IPS DF 19.7 (cell line): ENCODE data around the gene TKT.

ENCODE experiments used
- DNase-seq: peaks from one replicate; pipeline ENCODE4 v3.0.0-alpha.2; 2013; ENCODE audit warnings: low read depth, low spot score

TKT gene

DNA sequence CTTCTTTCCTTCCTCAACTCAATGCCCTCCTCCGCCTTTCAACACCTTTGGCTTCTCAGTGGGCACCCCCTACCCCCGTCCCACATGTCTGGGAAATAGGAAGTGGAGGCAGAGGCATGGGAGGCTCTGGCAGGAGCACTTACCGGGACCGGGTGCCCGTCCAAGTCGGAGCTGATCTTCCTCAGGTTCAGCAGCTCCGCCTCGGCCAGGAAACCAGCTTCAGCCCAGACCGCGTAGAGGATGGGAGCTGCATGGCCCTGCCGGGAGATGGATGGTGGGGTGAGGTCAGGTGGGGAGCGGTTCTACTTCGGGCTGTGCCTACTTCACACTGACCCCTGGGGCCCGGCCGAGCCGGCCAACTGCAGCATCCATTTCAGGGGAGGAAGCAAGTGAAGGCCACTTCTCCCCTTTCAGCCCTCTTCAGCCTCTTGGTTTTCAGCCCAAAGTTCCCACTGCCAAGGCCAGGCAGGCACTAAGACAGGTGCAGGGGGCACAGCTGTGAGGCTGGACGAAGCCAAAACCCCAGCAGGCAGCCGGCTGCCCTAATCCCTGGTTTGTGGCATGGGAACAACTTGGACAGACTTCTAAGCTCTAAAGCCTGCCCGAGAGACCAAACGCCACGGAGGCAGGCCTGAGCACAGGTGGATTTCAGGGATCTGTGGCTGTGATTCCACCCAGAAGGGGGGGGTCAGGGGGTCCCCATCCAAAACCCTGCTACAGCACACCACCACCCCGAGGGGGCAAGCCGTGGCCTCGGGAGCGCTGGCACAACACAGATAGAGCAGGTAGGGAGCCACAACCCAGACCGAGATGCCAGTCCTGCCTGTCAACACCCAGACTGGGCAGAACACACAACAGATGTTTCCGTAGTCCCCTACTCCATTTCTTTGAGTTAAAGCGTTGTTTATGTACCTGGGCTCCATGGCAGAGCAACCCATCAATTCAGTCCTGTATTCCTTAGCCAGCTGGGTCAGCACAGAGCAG, 14.5 kb downstream of the TKT start:
- DNase-seq = no peak

DNA sequence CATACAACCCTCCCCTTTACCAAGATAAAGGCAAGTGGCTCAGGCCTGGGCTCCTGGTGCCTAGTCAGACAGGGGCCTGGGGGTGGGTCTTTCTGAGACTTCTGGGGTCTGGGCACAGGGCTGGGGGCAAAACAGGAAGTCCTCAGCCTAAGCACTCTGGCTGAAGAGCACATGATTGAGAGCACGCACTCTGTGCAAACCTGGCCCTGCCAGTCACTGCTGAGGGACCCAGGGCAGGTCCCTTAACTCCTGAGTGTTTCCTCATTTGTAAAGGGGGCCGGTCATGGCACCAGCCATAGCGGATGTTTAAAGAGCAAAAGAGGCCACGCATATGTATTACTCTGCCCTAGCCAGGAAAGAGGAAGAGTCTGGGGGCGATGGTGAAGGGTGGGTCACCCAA, 16.0 kb downstream of the TKT start:
- no peak for DNase-seq

DNA sequence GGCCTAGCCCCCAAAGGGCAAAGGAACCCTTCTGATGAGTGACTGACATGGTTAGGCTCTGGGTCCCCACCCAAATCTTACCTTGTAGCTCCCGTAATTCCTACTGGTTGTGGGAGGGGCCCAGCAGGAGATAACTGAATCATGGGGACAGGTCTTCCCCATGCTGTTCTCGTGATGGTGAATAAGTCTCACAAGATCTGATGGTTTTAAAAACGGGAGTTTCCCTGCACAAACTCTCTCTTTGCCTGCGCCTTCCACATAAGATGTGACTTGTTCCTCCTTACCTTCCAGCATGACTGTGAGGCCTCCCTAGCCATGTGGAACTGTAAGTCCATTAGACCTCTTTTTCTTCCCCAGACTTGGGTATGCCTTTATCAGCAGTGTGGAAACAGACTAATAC, 16.9 kb downstream of the TKT start:
- no peak for DNase-seq

GRCh38 chr3:53238051-53238850, 17.6 kb downstream of the TKT start:
- DNase-seq = no peak

GRCh38 chr3:53236112-53236841, 19.5 kb downstream of the TKT start:
- no peak for DNase-seq

DNA sequence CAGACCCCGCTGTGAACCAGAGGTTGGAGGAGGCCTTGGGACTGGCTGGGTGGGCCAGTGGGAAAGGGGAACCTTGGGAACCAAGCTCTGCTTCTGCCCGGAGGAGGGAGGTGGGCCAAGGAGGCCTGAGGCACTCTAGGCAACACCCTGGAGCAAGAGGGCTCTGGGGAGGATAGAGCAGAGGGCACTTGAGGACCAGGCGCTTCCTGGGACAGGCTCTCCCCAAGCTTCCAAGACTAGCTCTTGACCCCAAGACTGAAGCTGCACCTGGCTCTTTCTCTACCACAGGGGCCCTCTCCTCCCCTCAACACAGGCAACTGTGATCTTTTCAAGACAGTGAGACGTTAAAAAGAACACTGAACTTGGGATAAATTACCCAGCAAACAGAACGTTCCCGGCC, 20.3 kb downstream of the TKT start:
- no peak for DNase-seq

GRCh38 chr3:53234841-53235232, 21.0 kb downstream of the TKT start:
- DNase-seq = no peak

GRCh38 chr3:53234130-53234840, 21.5 kb downstream of the TKT start:
- DNase-seq = no peak

DNA sequence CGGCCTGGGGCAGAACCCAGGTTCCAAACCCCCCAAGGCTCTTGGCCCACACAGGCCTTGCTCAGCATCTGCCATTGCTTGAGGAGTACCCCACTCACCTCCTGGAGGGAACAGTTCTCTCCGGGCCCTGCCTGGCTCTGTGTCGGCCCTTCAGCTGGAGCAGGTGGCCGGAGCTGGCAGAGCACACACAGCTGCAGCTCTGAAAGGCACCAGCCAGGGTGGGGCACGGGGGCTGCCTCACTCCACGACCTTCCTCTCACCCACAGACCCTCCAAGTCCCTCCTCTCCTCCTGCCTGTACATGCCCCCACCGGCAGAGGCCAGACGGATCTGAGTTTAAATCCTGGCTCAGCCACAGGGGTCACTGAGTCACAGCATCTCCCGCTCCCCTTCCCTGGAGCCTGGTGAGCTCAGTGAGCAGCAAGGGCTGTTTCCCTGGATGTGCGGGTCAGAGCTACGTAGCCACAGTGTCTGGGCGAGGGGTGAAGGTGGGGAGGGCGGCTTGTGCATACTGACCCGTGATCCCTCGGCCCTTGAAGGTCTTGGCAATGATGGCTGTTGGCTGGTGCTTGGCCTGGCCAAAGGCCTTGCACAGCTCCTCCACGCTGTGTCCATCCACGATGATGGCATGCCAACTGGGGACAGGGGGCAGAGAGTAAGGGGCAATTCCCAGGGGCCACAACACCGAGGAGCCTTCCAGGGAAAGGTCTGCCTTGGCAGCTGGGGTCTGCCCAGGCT, 23.0 kb downstream of the TKT start:
- no peak for DNase-seq

DNA sequence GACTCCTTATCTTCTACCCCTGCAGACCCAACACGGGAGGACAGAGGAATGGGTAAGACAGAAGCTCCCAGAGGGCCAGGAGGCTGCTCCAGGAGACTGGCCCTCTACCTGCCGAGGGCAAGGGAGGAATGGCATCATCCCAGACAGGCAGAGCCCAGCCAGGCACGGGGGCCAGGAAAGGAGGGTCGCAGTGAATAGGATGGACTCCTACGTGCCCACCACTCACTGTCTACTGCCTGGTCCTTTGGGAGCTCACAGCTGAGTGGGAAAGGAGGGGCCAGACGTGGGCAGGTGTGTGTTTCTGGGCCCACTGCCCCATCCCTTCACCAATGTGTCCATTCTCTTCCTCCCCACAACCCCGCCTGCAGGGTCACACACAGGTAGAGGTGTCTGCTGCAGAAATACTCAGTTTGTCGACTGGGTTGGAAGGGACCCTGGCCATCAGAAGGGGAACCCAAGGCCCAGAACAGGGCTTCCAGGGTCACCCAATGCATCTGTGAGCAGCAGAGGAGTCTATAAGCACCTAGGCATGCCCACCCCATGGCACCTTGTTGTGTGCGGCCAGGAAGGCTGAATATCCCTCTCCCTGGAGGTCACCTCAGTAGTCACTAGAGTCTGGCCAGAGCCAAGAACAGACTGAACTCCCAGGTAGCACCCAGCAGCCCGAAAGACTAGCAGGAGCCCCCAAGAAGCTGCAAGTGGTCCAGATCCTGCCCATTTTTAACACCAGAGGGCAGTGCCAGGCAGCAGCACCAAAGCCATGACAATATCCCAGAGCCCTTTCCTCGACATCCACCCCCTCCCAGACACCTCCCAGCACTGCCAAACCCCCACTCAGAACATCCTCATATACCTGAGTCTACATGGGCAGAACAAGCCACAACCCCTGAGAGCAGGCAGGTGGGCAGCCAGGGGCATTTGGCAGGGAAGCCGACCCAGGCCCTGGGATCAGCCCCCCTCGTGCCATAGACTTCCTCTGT, 24.0 kb downstream of the TKT start:
- DNase-seq = no peak

- DNase-seq = no peak
Observed at GRCh38 chr3:53230789-53231188, 25.0 kb downstream of the TKT start.

DNA sequence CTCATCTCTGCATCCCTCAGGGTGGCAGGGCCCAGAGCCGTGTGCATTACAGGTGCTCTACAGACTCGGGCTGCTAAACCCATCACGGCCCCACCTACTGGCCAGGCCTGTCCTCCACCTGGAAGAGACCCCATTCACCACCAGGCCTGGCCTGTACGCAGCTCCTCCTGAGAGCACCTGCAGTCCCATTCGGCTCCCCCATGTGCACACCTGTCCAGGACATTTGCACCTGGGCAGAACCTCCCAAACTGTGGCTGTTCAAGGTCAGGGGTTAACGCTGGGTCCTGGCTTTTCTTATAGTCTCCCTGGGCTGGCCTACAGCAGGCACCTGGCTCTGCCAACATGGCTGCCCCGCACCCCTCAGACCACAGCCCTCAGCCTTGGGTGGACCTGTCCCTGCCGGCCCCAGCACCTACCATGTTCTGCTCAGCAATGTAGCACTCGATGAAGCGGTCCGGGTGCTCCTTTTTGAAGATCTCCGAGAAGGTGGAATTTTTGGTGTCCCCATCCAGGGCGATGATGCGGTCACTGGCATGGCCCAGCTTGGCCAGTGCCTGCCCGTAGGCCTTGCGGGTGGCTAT, 25.7 kb downstream of the TKT start:
- DNase-seq = no peak

DNA sequence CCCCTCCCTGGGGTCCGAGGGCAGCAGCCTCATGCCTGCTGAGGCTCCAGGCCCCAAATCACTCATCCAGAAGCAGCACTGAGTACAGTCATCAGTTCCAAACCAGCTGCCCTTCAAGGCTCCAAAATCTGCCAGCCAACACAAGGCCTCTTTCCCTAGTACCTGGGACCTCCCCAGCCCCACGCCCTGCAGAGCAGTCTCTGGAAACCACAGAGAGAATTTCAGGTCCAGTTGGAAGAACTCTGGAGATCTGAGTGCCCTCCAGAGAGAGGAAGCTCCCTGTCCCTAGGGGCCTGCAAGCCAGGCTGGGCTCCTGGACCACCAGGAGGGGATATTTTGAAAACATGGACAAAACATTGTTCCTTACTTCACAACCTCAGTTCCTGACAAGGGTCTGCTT, 26.2 kb downstream of the TKT start:
- DNase-seq = no peak

GRCh38 chr3:53229171-53229570, 26.7 kb downstream of the TKT start:
- DNase-seq = no peak

DNA sequence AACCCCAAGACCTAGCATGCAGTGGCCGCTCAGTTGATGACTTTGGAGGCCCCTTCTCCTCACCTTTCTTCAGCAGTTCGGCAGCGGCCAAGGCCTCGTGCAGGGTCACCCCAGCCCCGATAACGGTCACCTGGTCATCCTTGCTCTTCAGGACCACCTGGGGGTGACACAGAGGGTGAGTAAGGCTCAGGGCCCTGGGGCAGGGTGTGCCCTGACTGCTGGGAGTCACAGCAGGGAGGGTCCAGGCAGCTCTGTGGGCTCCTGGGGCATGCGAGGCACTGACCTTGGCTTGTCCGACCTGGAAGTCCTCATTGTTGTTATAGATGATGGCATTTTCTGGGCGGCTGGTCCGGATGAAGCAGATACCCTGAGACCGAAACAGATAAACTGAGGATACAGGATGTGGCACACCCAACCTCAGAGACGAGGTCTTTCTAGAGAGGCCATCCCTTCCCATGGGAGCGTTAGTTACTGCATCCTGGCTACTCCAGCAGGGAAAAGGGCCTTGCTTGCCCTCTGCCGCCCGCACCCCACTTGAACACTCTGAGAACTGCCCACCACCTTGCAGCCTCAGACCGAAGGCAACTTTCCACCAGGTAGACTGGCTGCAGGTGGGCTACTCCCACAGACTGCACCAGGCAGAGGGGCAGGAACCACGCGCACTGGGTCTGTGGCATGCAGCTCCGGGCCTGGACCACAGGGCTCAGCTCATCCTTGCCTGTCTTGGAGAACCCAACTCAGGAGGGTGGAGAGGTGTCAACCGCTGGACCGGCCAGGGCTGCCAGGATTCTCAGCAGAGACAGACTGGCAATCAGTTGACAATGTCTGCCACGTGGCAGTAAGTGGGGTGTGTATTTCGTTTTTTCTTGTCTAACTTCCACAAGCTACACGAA, 27.6 kb downstream of the TKT start:
- no peak for DNase-seq

DNA sequence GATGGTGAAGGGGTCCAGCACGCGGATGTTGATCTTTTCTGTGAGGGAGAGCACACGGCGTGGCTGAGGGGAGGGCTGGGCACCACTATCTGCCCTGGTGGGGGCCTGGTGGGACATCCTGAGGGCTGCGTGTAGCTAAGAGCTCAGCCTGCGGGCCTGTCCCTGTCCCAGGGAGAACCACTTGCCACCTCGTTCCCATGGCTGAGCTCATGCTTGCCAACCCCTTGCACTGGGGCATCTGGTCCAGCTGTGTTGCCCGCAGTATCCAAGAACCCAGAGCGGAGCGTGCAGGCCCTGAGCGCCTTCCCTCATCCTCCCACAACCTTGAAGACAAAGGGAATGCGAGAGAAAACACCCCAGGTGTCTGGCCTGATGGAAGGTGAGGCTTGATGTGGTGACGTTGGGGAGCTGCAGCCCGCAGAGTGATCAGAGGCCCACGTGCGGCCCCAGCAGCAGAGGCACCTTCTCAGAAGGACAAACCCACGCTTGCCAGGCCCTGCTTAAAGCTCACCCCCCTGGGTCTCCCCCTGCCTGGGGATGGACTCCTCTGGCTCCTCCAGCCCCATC, 28.9 kb downstream of the TKT start:
- no peak for DNase-seq

GRCh38 chr3:53226142-53226840, 29.5 kb downstream of the TKT start:
- no peak for DNase-seq
